NT2/D1 (cell line): Measurements from ENCODE around the gene BEST4.

Source experiments
- SUZ12 ChIP-seq: IDR thresholded peaks from 2 replicates; pipeline ENCODE4 v1.6.1; 2011; ENCODE audit not compliant: insufficient read length, insufficient read depth; ENCODE audit errors: extremely low read depth
- YY1 ChIP-seq: IDR thresholded peaks from 2 replicates; pipeline ENCODE4 v1.6.1; 2011; ENCODE audit not compliant: insufficient read length, insufficient read depth
- ZNF274 ChIP-seq: IDR thresholded peaks from 2 replicates; pipeline ENCODE4 v1.6.1; 2011; ENCODE audit warnings: mild to moderate bottlenecking, low read depth, low read length

- TF ChIP-seq SUZ12 (no peak), YY1 (no peak), ZNF274 (no peak)
Measured at GRCh38 chr1:44835738-44836675, 48.0 kb upstream of the BEST4 start.
